Mucosa of rectum (tissue), 2 donors: Measurements from ENCODE around the gene EVX2.

Source experiments
- H3K27ac ChIP-seq, 2 donors: one replicate each; pipeline ENCODE4 v1.7.0; 2013; ENCODE audit warnings: inconsistent platforms in 2 of 2, low read depth in 2 of 2, low read length in 2 of 2
- H3K27me3 ChIP-seq, 2 donors: one replicate each; pipeline ENCODE4 v1.7.0; 2013; ENCODE audit warnings: low read length in 2 of 2; ENCODE audit not compliant: control insufficient read depth in 2 of 2, insufficient read depth in 2 of 2
- H3K36me3 ChIP-seq, 2 donors: one replicate each; pipeline ENCODE4 v1.7.0; 2013; ENCODE audit warnings: low read length in 2 of 2; ENCODE audit not compliant: control insufficient read depth in 2 of 2, insufficient read depth in 2 of 2
- H3K4me1 ChIP-seq, 2 donors: one replicate each; pipeline ENCODE4 v1.7.0; 2013; ENCODE audit warnings: low read length in 2 of 2, mild to moderate bottlenecking in 1 of 2; ENCODE audit not compliant: control insufficient read depth in 2 of 2, insufficient read depth in 2 of 2
- H3K4me3 ChIP-seq, 2 donors: one replicate each; pipeline ENCODE4 v1.7.0; 2013; ENCODE audit warnings: low read length in 2 of 2
- H3K9ac ChIP-seq, 2 donors: one replicate each; pipeline ENCODE4 v1.7.0; 2013; ENCODE audit warnings: low read length in 2 of 2, low read depth in 1 of 2, mild to moderate bottlenecking in 1 of 2
- H3K9me3 ChIP-seq, 2 donors: one replicate each; pipeline ENCODE4 v1.7.0; 2013; ENCODE audit warnings: low read length in 2 of 2; ENCODE audit not compliant: control insufficient read depth in 2 of 2
- donor health status: healthy.
- donor health status: Normal muscosa, but diverticular disease.

Gene EVX2

DNA sequence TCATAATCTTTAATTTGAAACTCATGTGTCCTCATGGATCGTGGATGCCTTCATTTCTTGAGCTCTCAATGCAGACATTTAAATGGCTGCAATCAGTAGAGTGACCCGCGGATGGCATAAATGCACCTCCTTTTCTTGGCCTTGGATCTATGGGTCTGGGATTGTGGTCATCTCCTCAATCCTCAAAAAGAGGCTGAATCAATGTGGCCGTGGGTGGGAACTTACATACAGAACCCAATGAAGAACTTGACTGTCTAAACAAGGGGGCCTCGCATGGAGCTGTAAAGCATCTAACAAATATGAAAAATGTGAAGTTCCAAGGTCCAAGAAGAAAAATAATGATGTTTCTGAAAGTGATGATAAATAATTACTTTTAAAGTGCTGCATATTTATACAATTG, 11.7 kb upstream of the EVX2 start:
- Histone ChIP-seq H3K4me1 (peaks cover 6 to 21% of the 10 kb centered on the region in 2 donors), H3K27ac (no peak overlapping the region), H3K9me3 (no peaks in the 10 kb centered on the region), H3K36me3 (no peaks in the 10 kb centered on the region), H3K4me3 (no peak overlapping the region), H3K27me3 (peaks cover 80 to 84% of the 10 kb centered on the region in 2 donors), H3K9ac (no peak overlapping the region)

DNA sequence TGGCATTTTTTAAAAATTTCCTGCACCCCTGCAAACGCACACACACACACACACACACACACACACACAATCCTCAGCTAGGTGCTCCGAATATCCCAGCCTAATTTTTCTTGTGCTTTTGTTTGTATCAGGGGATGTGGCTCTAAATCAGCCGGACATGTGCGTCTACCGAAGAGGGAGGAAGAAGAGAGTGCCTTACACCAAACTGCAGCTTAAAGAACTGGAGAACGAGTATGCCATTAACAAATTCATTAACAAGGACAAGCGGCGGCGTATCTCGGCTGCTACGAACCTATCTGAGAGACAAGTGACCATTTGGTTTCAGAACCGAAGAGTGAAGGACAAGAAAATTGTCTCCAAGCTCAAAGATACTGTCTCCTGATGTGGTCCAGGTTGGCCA, 10.6 kb upstream of the EVX2 start:
- no peaks in the 10 kb centered on the region for H3K9me3 ChIP-seq
- H3K27me3 ChIP-seq = peaks cover 80 to 84% of the 10 kb centered on the region in 2 donors
- H3K27ac ChIP-seq = no peak overlapping the region
- H3K36me3 ChIP-seq = no peaks in the 10 kb centered on the region
- H3K4me3 ChIP-seq = no peak overlapping the region
- H3K4me1 ChIP-seq = peaks cover 6 to 21% of the 10 kb centered on the region in 2 donors
- no peak overlapping the region for H3K9ac ChIP-seq

DNA sequence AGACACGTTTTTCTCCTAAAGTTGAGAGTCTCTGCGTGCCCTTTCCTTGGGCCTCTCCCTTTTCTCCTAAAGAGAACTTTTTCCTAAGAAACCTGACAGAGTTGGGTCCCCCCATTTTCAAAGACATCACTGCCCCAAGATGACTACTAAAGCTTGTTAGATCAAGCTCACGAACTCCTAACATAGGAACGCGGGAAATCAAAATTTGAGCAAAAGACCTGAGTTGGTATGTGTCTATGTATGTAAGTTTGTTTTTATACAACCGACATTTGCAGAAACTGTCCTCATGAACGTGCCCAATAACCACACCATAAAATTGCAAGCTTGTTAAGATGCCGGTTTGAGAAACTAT, 10.1 kb upstream of the EVX2 start:
- Histone ChIP-seq H3K4me3 (peak overlapping the region in 1 of 2 donors; percentile 53), H3K9ac (no peak overlapping the region), H3K36me3 (no peaks in the 10 kb centered on the region), H3K9me3 (no peaks in the 10 kb centered on the region), H3K27me3 (peaks cover 77 to 84% of the 10 kb centered on the region in 2 donors), H3K4me1 (peaks cover 6 to 21% of the 10 kb centered on the region in 2 donors), H3K27ac (no peak overlapping the region)

DNA sequence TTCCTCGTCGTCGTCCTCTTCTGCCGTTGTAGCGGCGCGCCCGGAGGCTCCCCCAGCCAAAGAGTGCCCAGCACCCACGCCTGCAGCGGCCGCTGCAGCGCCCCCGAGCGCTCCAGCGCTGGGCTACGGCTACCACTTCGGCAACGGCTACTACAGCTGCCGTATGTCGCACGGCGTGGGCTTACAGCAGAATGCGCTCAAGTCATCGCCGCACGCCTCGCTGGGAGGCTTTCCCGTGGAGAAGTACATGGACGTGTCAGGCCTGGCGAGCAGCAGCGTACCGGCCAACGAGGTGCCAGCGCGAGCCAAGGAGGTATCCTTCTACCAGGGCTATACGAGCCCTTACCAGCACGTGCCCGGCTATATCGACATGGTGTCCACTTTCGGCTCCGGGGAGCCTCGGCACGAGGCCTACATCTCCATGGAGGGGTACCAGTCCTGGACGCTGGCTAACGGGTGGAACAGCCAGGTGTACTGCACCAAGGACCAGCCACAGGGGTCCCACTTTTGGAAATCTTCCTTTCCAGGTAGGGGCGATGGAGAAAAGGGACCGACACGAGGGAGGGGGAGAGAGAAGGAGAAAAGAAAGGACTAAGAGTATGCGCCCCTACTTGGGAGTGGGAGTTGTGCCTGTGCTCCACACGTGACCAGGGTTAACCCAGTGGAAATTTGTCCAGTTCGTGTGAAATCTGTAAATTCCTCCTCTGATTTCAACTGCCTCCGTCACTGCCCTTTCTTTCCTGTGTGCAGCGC, 9.6 kb upstream of the EVX2 start:
- Histone ChIP-seq H3K4me3 (peak overlapping the region; percentile 25 to 53), H3K9ac (no peak overlapping the region), H3K36me3 (no peaks in the 10 kb centered on the region), H3K4me1 (peaks cover 8 to 23% of the 10 kb centered on the region in 2 donors), H3K27ac (no peak overlapping the region), H3K27me3 (peaks cover 77 to 85% of the 10 kb centered on the region in 2 donors), H3K9me3 (no peaks in the 10 kb centered on the region)

DNA sequence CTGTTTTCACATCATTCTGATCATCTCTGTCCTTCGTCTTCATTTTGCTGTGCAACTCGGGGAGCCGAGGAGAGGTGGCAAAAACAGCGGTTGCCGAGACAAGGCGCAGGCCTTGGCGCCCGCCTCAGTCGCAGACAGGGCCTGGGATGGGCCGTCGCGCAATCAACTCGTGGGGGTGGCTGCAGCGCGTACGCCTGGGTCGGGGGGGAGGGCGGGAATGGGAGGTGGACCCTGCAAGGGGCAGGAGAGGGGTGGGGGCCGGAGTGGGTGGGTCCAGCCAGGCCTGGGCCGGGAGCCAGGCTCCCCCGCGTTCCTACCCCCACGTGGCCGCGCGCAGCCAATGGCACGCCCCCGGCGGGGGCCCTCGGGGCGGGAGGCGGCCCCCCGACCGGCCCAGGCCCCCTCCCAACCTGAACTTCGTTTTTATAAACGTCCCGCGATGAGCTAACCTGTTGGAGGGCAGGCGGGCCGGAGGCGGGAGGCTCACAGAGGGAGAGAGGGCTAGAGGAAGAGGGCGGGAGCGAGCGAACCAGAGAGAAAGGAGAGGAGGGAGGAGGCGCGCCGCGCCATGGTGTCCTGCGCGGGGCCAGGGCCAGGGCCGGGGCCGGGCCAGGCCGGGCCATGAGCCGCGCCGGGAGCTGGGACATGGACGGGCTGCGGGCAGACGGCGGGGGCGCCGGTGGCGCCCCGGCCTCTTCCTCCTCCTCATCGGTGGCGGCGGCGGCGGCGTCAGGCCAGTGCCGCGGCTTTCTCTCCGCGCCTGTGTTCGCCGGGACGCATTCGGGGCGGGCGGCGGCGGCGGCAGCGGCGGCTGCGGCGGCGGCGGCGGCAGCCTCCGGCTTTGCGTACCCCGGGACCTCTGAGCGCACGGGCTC, 8.7 kb upstream of the EVX2 start, which contains the start of gene HOXD13:
Gene HOXD13, plus strand, starts transcription at position 452 of the 875 bp plus-strand sequence. Its CDS starts 170 bp downstream, at position 622.
- H3K27ac ChIP-seq = no peak within 1 kb of the TSS
- H3K36me3 ChIP-seq = no peaks in the 10 kb centered on the region
- peak within 1 kb of the TSS in 1 of 2 donors; percentile 16 for H3K9ac ChIP-seq
- no peaks in the 10 kb centered on the region for H3K9me3 ChIP-seq
- peak within 1 kb of the TSS; percentile 34 to 53 for H3K4me3 ChIP-seq
- peaks cover 14 to 24% of the 10 kb centered on the region in 2 donors for H3K4me1 ChIP-seq
- H3K27me3 ChIP-seq = peaks cover 78 to 87% of the 10 kb centered on the region in 2 donors

DNA sequence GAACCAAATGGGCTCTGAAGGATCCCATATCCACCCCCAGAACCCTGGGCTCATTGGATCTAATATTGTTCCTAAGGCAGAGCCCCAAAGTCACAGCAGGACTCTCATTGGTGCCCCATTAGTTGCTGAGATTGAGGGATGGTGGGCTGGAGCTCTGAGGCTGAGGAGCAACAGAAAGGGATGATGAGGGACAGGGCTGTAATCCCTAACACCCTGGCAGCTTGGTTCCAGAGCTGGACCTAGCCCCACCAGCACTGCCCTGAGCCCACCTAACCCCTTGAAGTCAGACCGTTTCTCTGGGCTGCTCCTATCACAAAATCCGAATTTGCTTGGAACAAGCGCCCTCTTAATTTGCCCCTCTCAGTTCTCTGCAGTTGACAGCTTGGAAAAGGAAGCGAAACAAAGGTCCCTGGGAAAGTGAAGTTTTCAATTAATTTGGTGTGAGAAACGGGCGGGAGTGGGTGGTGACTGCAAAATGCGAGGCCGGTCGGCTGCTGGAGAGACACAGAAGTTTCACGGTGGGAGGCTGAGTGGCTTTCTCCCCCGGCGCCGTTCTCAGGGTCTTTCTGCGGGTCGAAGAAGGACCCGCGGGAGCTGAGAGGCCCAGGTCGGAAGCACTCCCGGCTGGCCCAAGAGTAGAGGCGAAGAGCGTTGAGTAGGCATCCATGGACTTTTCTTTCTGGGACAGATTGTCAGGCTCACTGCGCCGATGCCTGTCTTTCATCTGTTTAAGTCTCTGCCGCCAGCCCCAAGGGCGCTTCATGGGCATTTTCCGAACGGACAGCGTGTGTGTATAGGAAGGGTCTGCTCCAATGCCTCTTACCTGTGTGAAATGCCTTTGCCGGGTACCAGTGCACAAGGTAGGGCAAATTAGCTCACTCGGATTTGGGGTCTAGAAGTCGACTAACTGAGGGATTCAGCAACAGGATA, 7.8 kb upstream of the EVX2 start:
- peaks cover 14 to 15% of the 10 kb centered on the region in 2 donors for H3K4me1 ChIP-seq
- no peak overlapping the region for H3K4me3 ChIP-seq
- no peaks in the 10 kb centered on the region for H3K36me3 ChIP-seq
- no peak overlapping the region for H3K9ac ChIP-seq
- peaks cover 79 to 87% of the 10 kb centered on the region in 2 donors for H3K27me3 ChIP-seq
- H3K9me3 ChIP-seq = no peaks in the 10 kb centered on the region
- H3K27ac ChIP-seq = no peak overlapping the region

DNA sequence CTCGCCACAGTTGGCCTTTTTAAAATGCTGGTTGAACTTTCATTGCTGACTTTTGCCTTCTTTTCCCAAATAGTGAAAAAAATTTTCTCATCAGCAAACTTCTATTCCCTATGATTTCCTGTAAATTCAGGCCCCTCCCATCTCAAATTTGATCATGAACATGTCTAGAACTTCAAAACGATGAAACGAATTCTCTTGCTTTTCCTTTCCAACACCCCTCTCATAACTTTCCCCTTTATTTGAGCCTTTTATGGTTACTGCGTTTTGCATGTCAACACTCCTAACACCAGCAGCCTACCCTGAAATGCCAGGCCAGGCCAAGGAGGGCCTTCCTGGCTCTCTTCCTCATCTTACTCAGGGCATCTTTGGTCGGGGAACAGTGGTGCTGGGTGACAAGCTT, 7.1 kb upstream of the EVX2 start:
- Histone ChIP-seq H3K4me3 (no peak overlapping the region), H3K9ac (no peak overlapping the region), H3K9me3 (no peaks in the 10 kb centered on the region), H3K27me3 (peaks cover 80 to 87% of the 10 kb centered on the region in 2 donors), H3K27ac (no peak overlapping the region), H3K4me1 (peaks cover 14 to 15% of the 10 kb centered on the region in 2 donors), H3K36me3 (no peaks in the 10 kb centered on the region)

DNA sequence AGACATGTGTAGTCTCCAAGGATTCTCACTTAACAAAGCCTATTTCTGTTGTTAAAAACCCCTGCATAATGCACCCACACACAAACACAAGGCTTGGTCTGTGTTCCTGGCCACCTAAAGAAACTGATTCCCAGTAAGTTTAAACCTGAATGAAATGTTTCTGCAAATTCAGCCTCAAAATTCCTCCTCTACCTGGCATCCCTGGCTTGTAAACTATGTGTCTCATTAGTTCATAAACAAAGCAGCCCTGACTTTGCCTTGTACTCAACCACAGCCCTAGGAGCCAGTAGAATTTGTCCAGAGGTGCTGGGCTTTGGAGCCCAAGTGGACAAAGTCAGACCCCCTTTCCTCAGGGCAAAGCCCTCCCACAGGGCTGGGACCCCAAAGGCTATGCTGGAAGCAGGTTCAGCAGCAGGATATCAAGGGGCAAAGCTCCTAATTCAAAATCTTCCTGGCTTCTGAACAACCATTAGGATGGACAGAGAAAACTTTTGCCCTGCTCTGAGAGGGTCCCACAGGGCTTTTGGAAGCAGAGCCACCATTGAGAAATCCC, 6.2 kb upstream of the EVX2 start:
- H3K9ac ChIP-seq = no peak overlapping the region
- H3K9me3 ChIP-seq = no peaks in the 10 kb centered on the region
- H3K27me3 ChIP-seq = peaks cover 80 to 87% of the 10 kb centered on the region in 2 donors
- peaks cover 16% of the 10 kb centered on the region in 2 donors for H3K4me1 ChIP-seq
- H3K36me3 ChIP-seq = no peaks in the 10 kb centered on the region
- no peak overlapping the region for H3K27ac ChIP-seq
- no peak overlapping the region for H3K4me3 ChIP-seq

DNA sequence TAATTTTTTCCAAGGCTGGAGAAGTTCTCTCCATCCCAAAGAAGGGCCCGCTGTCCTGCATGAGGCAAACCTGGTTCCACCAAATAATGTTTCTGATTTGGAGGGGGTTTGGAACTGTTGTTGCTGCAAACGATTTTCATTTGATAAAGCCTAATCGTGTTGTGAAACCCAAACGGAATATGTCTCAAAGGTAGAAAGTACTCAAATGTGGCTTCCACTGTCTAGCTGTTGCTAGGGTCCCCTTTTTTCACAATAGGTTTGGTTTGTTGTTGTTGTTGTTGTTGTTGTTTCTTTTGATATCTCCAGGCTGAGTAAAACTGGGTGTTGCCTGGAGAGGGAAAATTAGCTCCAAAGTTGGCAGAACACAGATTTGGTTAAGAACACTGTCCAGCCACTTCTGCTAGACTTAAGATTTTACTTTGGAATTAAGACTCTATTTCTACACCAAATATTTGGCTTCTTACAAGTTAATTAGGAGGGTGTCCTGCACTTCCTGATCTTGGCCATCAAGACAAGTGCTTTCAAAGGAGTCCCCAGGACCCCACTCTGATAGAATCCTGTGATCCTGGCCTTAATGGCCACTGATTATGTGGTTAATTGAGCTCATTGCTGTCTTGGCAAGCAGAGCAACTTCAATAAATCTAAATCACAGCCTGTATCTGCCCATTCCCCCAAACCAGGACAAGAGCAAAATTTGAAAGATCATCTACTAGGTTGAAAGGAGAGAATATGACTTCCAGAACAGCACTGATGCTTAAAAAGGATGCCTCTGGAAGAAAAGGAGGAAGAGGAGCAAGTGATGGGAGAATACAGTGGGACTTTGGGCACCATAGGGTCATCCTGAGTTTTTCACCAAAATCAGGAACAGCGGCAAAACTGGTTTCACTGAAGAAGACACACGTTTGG, 5.4 kb upstream of the EVX2 start:
- Histone ChIP-seq H3K36me3 (no peaks in the 10 kb centered on the region), H3K4me3 (no peak overlapping the region), H3K4me1 (peaks cover 16 to 17% of the 10 kb centered on the region in 2 donors), H3K27me3 (peaks cover 79 to 87% of the 10 kb centered on the region in 2 donors), H3K9ac (no peak overlapping the region), H3K9me3 (no peaks in the 10 kb centered on the region), H3K27ac (no peak overlapping the region)
